GM19239 (cell line): ENCODE data around the gene ATG9B.

Experiments
- DNase-seq: peaks from one replicate; pipeline ENCODE4 v3.0.0; 2011; ENCODE audit warnings: low spot score; ENCODE audit not compliant: insufficient read length
- FAIRE-seq: peaks from 2 replicates; lab custom pipeline; 2011; peaks lifted over from hg19 to GRCh38; lab: Jason Lieb, UNC

Gene ATG9B

GRCh38 chr7:151006590-151007300 lies 17.5 kb downstream of the ATG9B start:
- FAIRE-seq (no peak), DNase-seq (no peak)

GRCh38 chr7:151005566-151005965 lies 18.7 kb downstream of the ATG9B start:
- no peak for FAIRE-seq
- DNase-seq: no peak

- FAIRE-seq (no peak), DNase-seq (no peak)
These were observed 20.7 kb downstream of the ATG9B start for GRCh38 chr7:151003572-151003971.

- DNase-seq (no peak), FAIRE-seq (no peak)
These were observed 22.7 kb downstream of the ATG9B start for GRCh38 chr7:151001546-151001945.

GRCh38 chr7:151000897-151001495 lies 23.3 kb downstream of the ATG9B start:
- FAIRE-seq: no peak
- DNase-seq: no peak

- no peak for FAIRE-seq
- no peak for DNase-seq
These were observed 24.6 kb downstream of the ATG9B start for GRCh38 chr7:150999497-151000230.

GRCh38 chr7:150999001-150999400 lies 25.3 kb downstream of the ATG9B start:
- DNase-seq (no peak), FAIRE-seq (no peak)

GRCh38 chr7:150998341-150998740 lies 26.0 kb downstream of the ATG9B start:
- no peak for FAIRE-seq

GRCh38 chr7:150997817-150998216 lies 26.5 kb downstream of the ATG9B start:
- FAIRE-seq (no peak), DNase-seq (no peak)

More at GRCh38 chr7:150998341-150998740, 26.0 kb downstream of the ATG9B start:
- no peak for DNase-seq

GRCh38 chr7:150997075-150997511 lies 27.2 kb downstream of the ATG9B start:
- DNase-seq (no peak), FAIRE-seq (no peak)

GRCh38 chr7:150996376-150997074 lies 27.8 kb downstream of the ATG9B start:
- FAIRE-seq: no peak
- no peak for DNase-seq

- FAIRE-seq: no peak
These were observed 29.3 kb downstream of the ATG9B start for GRCh38 chr7:150994838-150995510.

GRCh38 chr7:150994141-150994837 lies 30.0 kb downstream of the ATG9B start:
- FAIRE-seq (no peak), DNase-seq (no peak)

More at GRCh38 chr7:150994838-150995510, 29.3 kb downstream of the ATG9B start:
- no peak for DNase-seq

GRCh38 chr7:150993511-150993910 lies 30.8 kb downstream of the ATG9B start:
- FAIRE-seq: no peak

GRCh38 chr7:150992833-150993302 lies 31.4 kb downstream of the ATG9B start:
- FAIRE-seq: no peak
- no peak for DNase-seq

More at GRCh38 chr7:150993511-150993910, 30.8 kb downstream of the ATG9B start:
- DNase-seq: no peak

GRCh38 chr7:150992051-150992640 lies 32.1 kb downstream of the ATG9B start:
- FAIRE-seq: no peak
- DNase-seq: no peak

- FAIRE-seq (no peak), DNase-seq (no peak)
These were observed 33.7 kb downstream of the ATG9B start, which contains the start of gene NOS3 for GRCh38 chr7:150990416-150991186. NOS3 (plus strand) TSS chr7:150991017; CDS start chr7:150993804, 2,787 bp downstream.

- DNase-seq (no peak), FAIRE-seq (no peak)
These were observed 34.8 kb downstream of the ATG9B start for GRCh38 chr7:150989456-150989855.
